GM12873 (cell line): Measurements from ENCODE around the gene PLCH2.

Experiments
- CTCF ChIP-seq: IDR thresholded peaks from 2 replicates; pipeline ENCODE4 v1.5.1; 2012; ENCODE audit warnings: low read depth, mild to moderate bottlenecking, moderate library complexity, low read length, control low read depth; ENCODE audit not compliant: insufficient read depth; ENCODE audit errors: missing control alignments

PLCH2 gene

GRCh38 chr1:2512862-2513421, 36.9 kb downstream of the PLCH2 start:
- no peak for TF ChIP-seq CTCF

DNA sequence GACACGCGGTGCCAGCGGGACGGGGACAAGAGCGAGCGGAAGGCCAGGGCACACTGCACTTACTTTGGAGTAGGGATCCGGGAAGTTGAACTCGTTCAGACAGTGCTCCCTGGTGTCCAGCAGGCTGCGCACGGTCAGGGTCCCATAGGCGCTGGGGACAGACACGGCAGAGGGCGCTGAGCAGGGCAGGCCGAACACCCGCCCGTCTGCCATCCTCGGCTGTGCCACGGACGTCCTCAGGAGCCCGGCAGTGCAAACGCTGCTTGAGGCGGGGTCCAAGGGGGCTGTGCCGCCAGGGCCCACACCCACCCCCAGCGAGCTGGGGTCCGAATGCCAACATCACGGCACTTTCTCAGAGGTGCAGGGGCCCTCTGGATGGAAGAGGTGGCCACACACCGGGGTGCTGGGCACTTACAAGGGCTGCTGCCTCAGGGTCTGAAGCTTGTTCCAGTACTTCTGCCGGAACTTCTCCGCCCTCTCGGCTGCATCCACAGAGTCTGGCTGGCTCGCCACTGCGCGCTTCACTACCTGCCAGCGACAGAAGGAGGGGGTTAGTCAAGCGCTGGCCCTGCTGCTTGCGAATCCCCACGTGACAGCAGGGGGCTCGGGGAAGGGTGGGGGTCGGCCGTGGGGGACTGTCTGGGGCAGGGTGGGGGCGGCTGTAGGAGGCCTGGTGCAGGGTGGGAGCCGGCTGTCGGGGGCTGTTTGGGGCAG, 38.0 kb downstream of the PLCH2 start:
- TF ChIP-seq CTCF, result no peak

GRCh38 chr1:2514863-2515762, 39.0 kb downstream of the PLCH2 start:
- TF ChIP-seq CTCF, result peak; percentile 16

DNA sequence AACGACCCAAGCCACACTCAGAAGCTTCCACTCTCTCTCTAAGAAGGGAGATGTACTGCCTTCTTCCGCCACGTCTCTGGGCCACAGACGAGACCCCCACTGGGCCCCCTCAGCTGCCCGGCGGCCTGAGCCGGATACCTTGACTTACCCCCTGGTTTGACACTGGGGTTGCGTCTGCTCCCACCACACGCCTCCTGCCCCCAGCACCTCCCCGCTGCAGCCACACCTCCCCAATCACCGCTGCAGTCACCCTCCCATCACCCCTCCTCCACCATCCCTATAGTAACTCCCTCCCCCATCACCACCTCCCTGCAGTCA, 39.6 kb downstream of the PLCH2 start:
- no peak for TF ChIP-seq CTCF

DNA sequence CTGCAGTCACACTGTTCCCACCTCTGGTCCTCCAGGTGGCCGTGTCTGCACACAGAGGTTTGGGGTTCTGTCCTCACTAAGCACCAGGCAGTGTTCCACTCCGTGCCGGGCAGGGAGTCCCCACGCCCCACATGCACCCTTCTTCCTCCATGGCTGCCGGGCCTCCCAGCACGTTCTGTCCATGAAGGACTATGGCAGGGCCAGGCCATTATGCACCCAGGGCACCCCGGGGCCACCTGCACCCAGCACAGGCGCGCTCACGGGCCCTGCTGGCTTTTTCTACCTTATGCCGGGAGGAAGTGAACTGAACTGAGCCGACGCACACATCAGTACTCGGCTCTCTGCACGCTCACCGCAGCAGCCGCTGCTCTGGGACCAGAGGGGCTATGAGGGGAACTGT, 40.0 kb downstream of the PLCH2 start:
- no peak for TF ChIP-seq CTCF

- TF ChIP-seq CTCF, result no peak
Measured at GRCh38 chr1:2516946-2517345, 40.9 kb downstream of the PLCH2 start.

DNA sequence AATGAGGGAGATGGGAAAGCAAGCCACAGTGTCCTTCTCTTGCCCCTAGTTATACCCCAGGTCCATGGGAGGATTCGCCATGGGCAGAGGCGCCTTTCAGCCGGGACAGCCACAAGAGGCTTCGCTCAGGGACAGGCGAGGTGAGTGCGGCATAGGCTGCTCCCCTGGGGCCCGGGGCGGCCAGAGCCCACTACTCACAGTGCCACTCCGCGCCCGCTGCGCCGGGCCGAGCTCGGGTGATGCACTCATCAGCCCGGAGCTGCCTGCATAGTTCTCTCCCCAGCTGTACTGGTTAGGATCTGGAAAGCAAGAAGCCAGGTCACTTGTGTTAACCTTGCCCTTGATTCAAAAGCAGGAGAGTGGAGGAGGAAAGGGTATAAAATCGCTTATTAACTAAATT, 41.9 kb downstream of the PLCH2 start:
- TF ChIP-seq CTCF, result no peak
